ENCODE measurements around the gene KCTD17.

The KCTD17 gene

GRCh38 chr22:37080838-37081237, 29.3 kb downstream of the KCTD17 start:
- no peak for DNase-seq

- no peak for DNase-seq
Measured at GRCh38 chr22:37082251-37082873, 30.8 kb downstream of the KCTD17 start.

- no peak for DNase-seq
Measured at GRCh38 chr22:37083914-37084313, 32.4 kb downstream of the KCTD17 start.

- DNase-seq = no peak
Measured at GRCh38 chr22:37084385-37084784, 32.8 kb downstream of the KCTD17 start.

- DNase-seq = no peak
Measured at GRCh38 chr22:37086184-37086583, 34.6 kb downstream of the KCTD17 start.

GRCh38 chr22:37088108-37088605, 36.6 kb downstream of the KCTD17 start:
- DNase-seq = no peak

GRCh38 chr22:37088750-37089408, 37.3 kb downstream of the KCTD17 start:
- DNase-seq = no peak

GRCh38 chr22:37089434-37089833, 37.9 kb downstream of the KCTD17 start:
- no peak for DNase-seq

- DNase-seq = no peak
Measured at GRCh38 chr22:37090920-37091695, 39.6 kb downstream of the KCTD17 start.

GRCh38 chr22:37091994-37092393, 40.5 kb downstream of the KCTD17 start:
- DNase-seq = no peak

- DNase-seq = no peak
Measured at GRCh38 chr22:37092997-37093396, 41.5 kb downstream of the KCTD17 start.

GRCh38 chr22:37094239-37094638, 42.7 kb downstream of the KCTD17 start:
- no peak for DNase-seq

- DNase-seq = peak; percentile 60
Measured at GRCh38 chr22:37095113-37095512, 43.6 kb downstream of the KCTD17 start.

GRCh38 chr22:37097346-37097745, 45.8 kb downstream of the KCTD17 start:
- no peak for DNase-seq

- DNase-seq = no peak
Measured at GRCh38 chr22:37098976-37099591, 47.5 kb downstream of the KCTD17 start.

- no peak for DNase-seq
Measured at GRCh38 chr22:37100589-37101127, 49.1 kb downstream of the KCTD17 start.

GRCh38 chr22:37101311-37102066, 49.9 kb downstream of the KCTD17 start:
- DNase-seq = no peak

- DNase-seq = no peak
Measured at GRCh38 chr22:37103151-37103550, 51.6 kb downstream of the KCTD17 start.

GRCh38 chr22:37103656-37104452, 52.3 kb downstream of the KCTD17 start:
- DNase-seq = no peak

- no peak for DNase-seq
Measured at GRCh38 chr22:37105154-37105553, 53.6 kb downstream of the KCTD17 start.

GRCh38 chr22:37105990-37106389, 54.4 kb downstream of the KCTD17 start:
- DNase-seq = no peak

Data from stimulated activated CD4-positive, alpha-beta T cell treated with anti-CD3 and anti-CD28 coated beads, Interleukin-4, amount 100 ng/mL, for 1 hour (primary cell).